H9 (cell line): ENCODE measurements around the gene RDM1. TPM values are rescaled to one million over a fixed set of nuclear protein-coding genes. Genes with fewer than 3 reads are reported as not detected.

Source experiments
- DNase-seq: peaks from one replicate; pipeline ENCODE4 v3.0.0-alpha.2; 2017
- H2AFZ ChIP-seq: one replicate; pipeline ENCODE4 v1.6.1; 2013; ENCODE audit warnings: mild to moderate bottlenecking, low read length, control low read depth, moderate library complexity
- H2AK5ac ChIP-seq: 2 replicates; pipeline ENCODE4 v1.6.1; 2013; ENCODE audit warnings: low read length, control low read depth, mixed read lengths; ENCODE audit not compliant: insufficient read length
- H2BK120ac ChIP-seq: one replicate; pipeline ENCODE4 v1.6.1; 2013; ENCODE audit warnings: low read depth, mild to moderate bottlenecking, low read length, control low read depth, inconsistent platforms; ENCODE audit not compliant: poor library complexity, severe bottlenecking
- H2BK12ac ChIP-seq: 2 replicates; pipeline ENCODE4 v1.6.1; 2013; ENCODE audit warnings: low read length, control low read depth, mixed read lengths, low read depth; ENCODE audit not compliant: insufficient read length
- H2BK15ac ChIP-seq: 2 replicates; pipeline ENCODE4 v1.6.1; 2013; ENCODE audit warnings: low read depth, low read length, control low read depth
- H2BK20ac ChIP-seq: one replicate; pipeline ENCODE4 v1.6.1; 2013; ENCODE audit warnings: low read depth, mild to moderate bottlenecking, low read length, control low read depth, inconsistent platforms; ENCODE audit not compliant: poor library complexity, severe bottlenecking
- H2BK5ac ChIP-seq: 2 replicates; pipeline ENCODE4 v1.6.1; 2013; ENCODE audit warnings: low read length, control low read depth, mixed read lengths; ENCODE audit not compliant: insufficient read length
- H3K14ac ChIP-seq: 2 replicates; pipeline ENCODE4 v1.6.1; 2013; ENCODE audit warnings: low read length, control low read depth; ENCODE audit not compliant: insufficient read depth
- H3K18ac ChIP-seq: 2 replicates; pipeline ENCODE4 v1.6.1; 2013; ENCODE audit warnings: low read depth, mild to moderate bottlenecking, mixed read lengths, low read length, control low read depth; ENCODE audit not compliant: insufficient read length
- H3K23ac ChIP-seq: 2 replicates; pipeline ENCODE4 v1.6.1; 2013; ENCODE audit warnings: low read length, control low read depth, mixed read lengths, low read depth; ENCODE audit not compliant: insufficient read length
- H3K23me2 ChIP-seq: 2 replicates; pipeline ENCODE4 v1.6.1; 2013; ENCODE audit warnings: low read depth, mild to moderate bottlenecking, mixed read lengths, low read length, control low read depth; ENCODE audit not compliant: insufficient read length, poor library complexity, severe bottlenecking
- H3K27ac ChIP-seq: 2 replicates; pipeline ENCODE4 v1.5.1; 2013; ENCODE audit warnings: low read length, control low read depth, mixed read lengths, low read depth; ENCODE audit not compliant: insufficient read length
- H3K27me3 ChIP-seq: 2 replicates; pipeline ENCODE4 v1.6.1; 2013; ENCODE audit warnings: low read length, control low read depth, inconsistent platforms; ENCODE audit not compliant: insufficient read depth
- H3K4ac ChIP-seq: 2 replicates; pipeline ENCODE4 v1.6.1; 2013; ENCODE audit warnings: low read depth, mild to moderate bottlenecking, control low read depth, inconsistent platforms, low read length, moderate library complexity
- H3K4me1 ChIP-seq: 2 replicates; pipeline ENCODE4 v1.6.1; 2013; ENCODE audit warnings: low read length, control low read depth, inconsistent platforms; ENCODE audit not compliant: insufficient read depth
- H3K4me2 ChIP-seq: 2 replicates; pipeline ENCODE4 v1.6.1; 2013; ENCODE audit warnings: low read length, control low read depth, mixed read lengths; ENCODE audit not compliant: insufficient read length, insufficient read depth
- H3K56ac ChIP-seq: 2 replicates; pipeline ENCODE4 v1.6.1; 2013; ENCODE audit warnings: low read depth, mild to moderate bottlenecking, mixed read lengths, low read length, control low read depth; ENCODE audit not compliant: insufficient read length
- H3K79me1 ChIP-seq: 2 replicates; pipeline ENCODE4 v1.6.1; 2013; ENCODE audit warnings: low read depth, mild to moderate bottlenecking, moderate library complexity, low read length, control low read depth, inconsistent platforms; ENCODE audit not compliant: insufficient read depth, poor library complexity, severe bottlenecking
- H3K79me2 ChIP-seq: 2 replicates; pipeline ENCODE4 v1.6.1; 2013; ENCODE audit warnings: low read length, control low read depth, inconsistent platforms; ENCODE audit not compliant: insufficient read depth
- H3K9ac ChIP-seq: 2 replicates; pipeline ENCODE4 v1.6.1; 2013; ENCODE audit warnings: low read length, control low read depth, mixed read lengths; ENCODE audit not compliant: insufficient read length; ENCODE audit errors: extremely low read depth
- H3K9me3 ChIP-seq: one replicate; pipeline ENCODE4 v1.6.1; 2013; ENCODE audit warnings: low read depth, low read length, inconsistent platforms; ENCODE audit not compliant: control insufficient read depth
- H3T11ph ChIP-seq: one replicate; pipeline ENCODE4 v1.6.1; 2013; ENCODE audit warnings: mild to moderate bottlenecking, low read length, control low read depth, inconsistent platforms
- H4K20me1 ChIP-seq: one replicate; pipeline ENCODE4 v1.6.1; 2013; ENCODE audit not compliant: control insufficient read depth, insufficient read length, insufficient read depth
- H4K5ac ChIP-seq: 2 replicates; pipeline ENCODE4 v1.6.1; 2013; ENCODE audit warnings: low read depth, mild to moderate bottlenecking, mixed read lengths, low read length, control low read depth; ENCODE audit not compliant: insufficient read length
- H4K8ac ChIP-seq: replicated peaks from 2 replicates; pipeline ENCODE4 v1.6.1; 2013; ENCODE audit warnings: low read length, control low read depth, mixed read lengths, low read depth; ENCODE audit not compliant: insufficient read length
- H4K91ac ChIP-seq: 2 replicates; pipeline ENCODE4 v1.6.1; 2013; ENCODE audit warnings: low read depth, mild to moderate bottlenecking, moderate library complexity, mixed read lengths, low read length, control low read depth; ENCODE audit not compliant: insufficient read length
- H3K27ac Mint-ChIP-seq, 3 experiments: 2 replicates in 2 of 3; 3 replicates in 1 of 3; pipeline ENCODE4 v1.8.0; 2020 to 2021; ENCODE audit warnings: mixed read lengths in 3 of 3, mild to moderate bottlenecking in 1 of 3, moderate library complexity in 1 of 3
- H3K27me3 Mint-ChIP-seq: 2 replicates; pipeline ENCODE4 v1.8.0; 2021; ENCODE audit warnings: low read depth, mild to moderate bottlenecking, moderate library complexity, mixed read lengths
- H3K36me3 Mint-ChIP-seq, 3 experiments: 2 replicates in 2 of 3; 3 replicates in 1 of 3; pipeline ENCODE4 v1.8.0; 2020 to 2021; ENCODE audit warnings: low read depth in 3 of 3, mixed read lengths in 3 of 3; ENCODE audit not compliant: insufficient read depth in 1 of 3
- H3K4me1 Mint-ChIP-seq, 2 experiments: 2 replicates each; pipeline ENCODE4 v1.8.0; 2020; ENCODE audit warnings: mixed read lengths in 2 of 2
- H3K4me3 Mint-ChIP-seq, 2 experiments: 2 replicates in 1 of 2; 3 replicates in 1 of 2; pipeline ENCODE4 v1.8.0; 2020 to 2021; ENCODE audit warnings: mild to moderate bottlenecking in 2 of 2, mixed read lengths in 2 of 2, moderate library complexity in 1 of 2
- H3K9me3 Mint-ChIP-seq, 2 experiments: 2 replicates in 1 of 2; 3 replicates in 1 of 2; pipeline ENCODE4 v1.8.0; 2020; ENCODE audit warnings: mild to moderate bottlenecking in 2 of 2, mixed read lengths in 2 of 2, moderate library complexity in 1 of 2
- CTCF ChIP-seq: fragments of 200-600 bp; sonication (generic); conservative IDR thresholded peaks from 3 replicates; pipeline ENCODE4 v1.8.0; 2021; ENCODE audit warnings: antibody characterized with exemption, mild to moderate bottlenecking
- WGBS: extraction: QIAGEN DNeasy Blood & Tissue Kit; methylation state at CpG from one replicate; pipeline ENCODE4 v1.1.7; 2013; ENCODE audit warnings: missing lambda C conversion rate, low lambda C conversion rate, mixed read lengths; ENCODE audit not compliant: insufficient read length; ENCODE audit errors: extremely low coverage; 5-methylcytosine and 5-hydroxymethylcytosine counted together
- total RNA-seq: library from RNA; stranded (reverse); gene quantifications from 2 replicates; pipeline ENCODE4 v1.2.1, GENCODE V29; 2021

The RDM1 gene
- total RNA-seq, 1 experiment from 2014 or later = 9.0 TPM

GRCh38 chr17:35914354-35914753 lies 16.2 kb downstream of the RDM1 start:
- Histone ChIP-seq H3K23ac (no peak overlapping the region), H3K9me3 (no peaks in the 10 kb centered on the region), H2BK12ac (no peak overlapping the region), H3K9ac (no peak overlapping the region), H3K27ac (no peak overlapping the region), H3K14ac (no peak overlapping the region), H2BK20ac (no peak overlapping the region), H2BK120ac (no peak overlapping the region), H3K79me1 (no peaks in the 10 kb centered on the region), H4K91ac (no peak overlapping the region), H3K79me2 (0 out of 2 replicates have a peak, but pooled peaks cover 1% of the 10 kb centered on the region), H2AFZ (no peak overlapping the region), H3T11ph (no peak overlapping the region), H3K23me2 (no peaks in the 10 kb centered on the region), H4K8ac (no peak overlapping the region), H3K4ac (no peak overlapping the region), H3K4me2 (no peak overlapping the region), H4K5ac (no peak overlapping the region), H3K4me1 (no peaks in the 10 kb centered on the region), H3K56ac (no peak overlapping the region), H4K20me1 (no peaks in the 10 kb centered on the region), H3K27me3 (no peaks in the 10 kb centered on the region), H2BK15ac (no peak overlapping the region), H2BK5ac (no peak overlapping the region), H2AK5ac (no peak overlapping the region), H3K18ac (no peak overlapping the region)
- no peak for TF ChIP-seq CTCF
- Mint-ChIP-seq H3K27me3 (peaks cover 14% of the 10 kb centered on the region), H3K4me3 (no peak overlapping the region), H3K4me1 (no peaks in the 10 kb centered on the region), H3K9me3 (peaks cover 17 to 54% of the 10 kb centered on the region in 2 experiments), H3K36me3 (peaks cover 3 to 30% (median 18%) of the 10 kb centered on the region in 3 experiments), H3K27ac (no peak overlapping the region)
- DNase-seq = no peak
- no CpG with 5 or more reads among the region's 1 CpG for WGBS
